Measurements from ENCODE around the gene WAS. TPM values are rescaled to one million over a fixed set of nuclear protein-coding genes. Genes with fewer than 3 reads are reported as not detected.
"Not testable (repeated sequence)": the region's sequence is repeated elsewhere in the genome, so short reads cannot be mapped to it uniquely, and the experiment has no call there.

Gene WAS
- total and polyA plus RNA-seq, 2 experiments from 2014 or later = 0.32 to 0.56 TPM

GRCh38 chrX:48689208-48689920, 5.8 kb downstream of the WAS start:
- Histone ChIP-seq H3K79me2 (replicated peaks; ENCODE audit: insufficient read depth) (no peaks in the 10 kb centered on the region), H3F3A (replicated peaks; ENCODE audit: low read depth) (no peaks in the 10 kb centered on the region), H3K27me3 (ENCODE audit: insufficient read depth) (no peaks in the 10 kb centered on the region), H3K27ac (ENCODE audit: low read depth) (no peak overlapping the region), H3K9me2 (ENCODE audit: insufficient read depth) (no peaks in the 10 kb centered on the region), H3K36me3 (ENCODE audit: insufficient read depth) (no peaks in the 10 kb centered on the region), H3K4me2 (no peak overlapping the region), H3K4me3 (no peak overlapping the region), H2AFZ (no peak overlapping the region), H4K20me1 (replicated peaks; ENCODE audit: insufficient read depth) (no peaks in the 10 kb centered on the region), H3K4me1 (ENCODE audit: insufficient read depth) (no peaks in the 10 kb centered on the region)
- Mint-ChIP-seq H3K36me3 (ENCODE audit: low read depth) (no peaks in the 10 kb centered on the region; the same call in 2 of the 3 replicates), H3K4me1 (peaks cover 9% of the 10 kb centered on the region; the same call in 2 of the 3 replicates), H3K4me3 (no peak overlapping the region), H3K27me3 (ENCODE audit: insufficient read depth, low read depth, poor library complexity) (no peaks in the 10 kb centered on the region), H3K27ac (no peak overlapping the region), H3K9me3 (no peaks in the 10 kb centered on the region; the same call in 2 of the 3 replicates)
- ATAC-seq (peak; percentile 36; the same call in 2 of the 3 replicates), DNase-seq (ENCODE audit: low spot score) (no peak)
- TF ChIP-seq EZH2 (IDR thresholded peaks at IDR 0.05; ENCODE audit: low read depth, unreplicated experiment) (no peak), ZNF462 (CRISPR knock-in tag; IDR thresholded peaks at IDR 0.05) (no peak), ZNF114 (CRISPR knock-in tag; IDR thresholded peaks at IDR 0.05) (no peak), POLR2AphosphoS5 (IDR thresholded peaks at IDR 0.05; ENCODE audit: low read depth) (no peak), STAT1 (IDR thresholded peaks at IDR 0.05; ENCODE audit: unreplicated experiment) (no peak), NANOG (IDR thresholded peaks at IDR 0.05; ENCODE audit: borderline replicate concordance) (no peak)
- TF ChIP-seq, protein P1, sequence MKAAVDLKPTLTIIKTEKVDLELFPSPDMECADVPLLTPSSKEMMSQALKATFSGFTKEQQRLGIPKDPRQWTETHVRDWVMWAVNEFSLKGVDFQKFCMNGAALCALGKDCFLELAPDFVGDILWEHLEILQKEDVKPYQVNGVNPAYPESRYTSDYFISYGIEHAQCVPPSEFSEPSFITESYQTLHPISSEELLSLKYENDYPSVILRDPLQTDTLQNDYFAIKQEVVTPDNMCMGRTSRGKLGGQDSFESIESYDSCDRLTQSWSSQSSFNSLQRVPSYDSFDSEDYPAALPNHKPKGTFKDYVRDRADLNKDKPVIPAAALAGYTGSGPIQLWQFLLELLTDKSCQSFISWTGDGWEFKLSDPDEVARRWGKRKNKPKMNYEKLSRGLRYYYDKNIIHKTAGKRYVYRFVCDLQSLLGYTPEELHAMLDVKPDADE (IDR thresholded peaks at IDR 0.05) = no peak
- TF ChIP-seq, protein P2, sequence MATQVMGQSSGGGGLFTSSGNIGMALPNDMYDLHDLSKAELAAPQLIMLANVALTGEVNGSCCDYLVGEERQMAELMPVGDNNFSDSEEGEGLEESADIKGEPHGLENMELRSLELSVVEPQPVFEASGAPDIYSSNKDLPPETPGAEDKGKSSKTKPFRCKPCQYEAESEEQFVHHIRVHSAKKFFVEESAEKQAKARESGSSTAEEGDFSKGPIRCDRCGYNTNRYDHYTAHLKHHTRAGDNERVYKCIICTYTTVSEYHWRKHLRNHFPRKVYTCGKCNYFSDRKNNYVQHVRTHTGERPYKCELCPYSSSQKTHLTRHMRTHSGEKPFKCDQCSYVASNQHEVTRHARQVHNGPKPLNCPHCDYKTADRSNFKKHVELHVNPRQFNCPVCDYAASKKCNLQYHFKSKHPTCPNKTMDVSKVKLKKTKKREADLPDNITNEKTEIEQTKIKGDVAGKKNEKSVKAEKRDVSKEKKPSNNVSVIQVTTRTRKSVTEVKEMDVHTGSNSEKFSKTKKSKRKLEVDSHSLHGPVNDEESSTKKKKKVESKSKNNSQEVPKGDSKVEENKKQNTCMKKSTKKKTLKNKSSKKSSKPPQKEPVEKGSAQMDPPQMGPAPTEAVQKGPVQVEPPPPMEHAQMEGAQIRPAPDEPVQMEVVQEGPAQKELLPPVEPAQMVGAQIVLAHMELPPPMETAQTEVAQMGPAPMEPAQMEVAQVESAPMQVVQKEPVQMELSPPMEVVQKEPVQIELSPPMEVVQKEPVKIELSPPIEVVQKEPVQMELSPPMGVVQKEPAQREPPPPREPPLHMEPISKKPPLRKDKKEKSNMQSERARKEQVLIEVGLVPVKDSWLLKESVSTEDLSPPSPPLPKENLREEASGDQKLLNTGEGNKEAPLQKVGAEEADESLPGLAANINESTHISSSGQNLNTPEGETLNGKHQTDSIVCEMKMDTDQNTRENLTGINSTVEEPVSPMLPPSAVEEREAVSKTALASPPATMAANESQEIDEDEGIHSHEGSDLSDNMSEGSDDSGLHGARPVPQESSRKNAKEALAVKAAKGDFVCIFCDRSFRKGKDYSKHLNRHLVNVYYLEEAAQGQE (IDR thresholded peaks at IDR 0.05; ENCODE audit: unreplicated experiment) = no peak

GRCh38 chrX:48691746-48692145, 8.1 kb downstream of the WAS start:
- H3F3A ChIP-seq (replicated peaks; ENCODE audit: low read depth); H3K9me3 Mint-ChIP-seq; H4K20me1 ChIP-seq (replicated peaks; ENCODE audit: insufficient read depth); H3K4me2 ChIP-seq; H3K27ac Mint-ChIP-seq; H3K79me2 ChIP-seq (replicated peaks; ENCODE audit: insufficient read depth); H3K4me1 ChIP-seq (ENCODE audit: insufficient read depth); H3K9me2 ChIP-seq (ENCODE audit: insufficient read depth); H2AFZ ChIP-seq; H3K4me3 Mint-ChIP-seq; ATAC-seq; DNase-seq (ENCODE audit: low spot score); H3K27me3 ChIP-seq (ENCODE audit: insufficient read depth); H3K27ac ChIP-seq (ENCODE audit: low read depth); H3K4me3 ChIP-seq; H3K36me3 Mint-ChIP-seq (ENCODE audit: low read depth); H3K27me3 Mint-ChIP-seq (ENCODE audit: insufficient read depth, low read depth, poor library complexity); H3K36me3 ChIP-seq (ENCODE audit: insufficient read depth): not testable (repeated sequence)
- peaks cover 19% of the 10 kb centered on the region for H3K4me1 Mint-ChIP-seq
